Right lobe of liver (tissue), 6 donors: ENCODE results near the gene DHX34. TPM values are rescaled to one million over a fixed set of nuclear protein-coding genes. Genes with fewer than 3 reads are reported as not detected.
A peak's percentile ranks its signal among the peaks of the same experiment; 100 is the strongest.

Experiments used
- ATAC-seq, 4 donors: fragments of 200-7000 bp; cut with Tn5 transposase; one replicate each; pipeline ENCODE4 v1.9.1; 2020; ENCODE audit warnings: mild to moderate bottlenecking in 4 of 4, moderate library complexity in 4 of 4
- DNase-seq, 3 donors: peaks; one replicate each; pipeline ENCODE4 v3.0.0-alpha.2; 2020
- H3K27ac ChIP-seq, 3 donors: fragments of 200-600 bp; one replicate each; pipeline ENCODE4 v1.8.0; 2022
- H3K27me3 ChIP-seq, 2 donors: fragments of 200-600 bp; one replicate each; pipeline ENCODE4 v1.8.0; 2022
- H3K36me3 ChIP-seq, 4 donors: fragments of 200-600 bp; sonication (generic) in 1 of 4; one replicate each; pipeline versions ENCODE4 v1.5.1 to v1.8.0; 2017 to 2022; ENCODE audit warnings: control low read depth in 1 of 4
- H3K4me1 ChIP-seq, 4 donors: fragments of 200-600 bp; sonication (generic) in 1 of 4; one replicate each; pipeline versions ENCODE4 v1.5.1 to v1.8.0; 2017 to 2022; ENCODE audit warnings: control low read depth in 1 of 4
- H3K4me3 ChIP-seq, 3 donors: fragments of 200-600 bp; one replicate each; pipeline ENCODE4 v1.8.0; 2022
- H3K9me3 ChIP-seq, 4 donors: fragments of 200-600 bp; sonication (generic) in 1 of 4; one replicate each; pipeline versions ENCODE4 v1.5.1 to v1.8.0; 2017 to 2022; ENCODE audit warnings: control low read depth in 1 of 4
- CTCF ChIP-seq, 4 donors: fragments of 200-600 bp in 3 of 4; fragments of 450-650 bp in 1 of 4; IDR thresholded peaks; one replicate each; pipeline versions ENCODE4 v1.5.1 to v1.8.0; 2016 to 2022; ENCODE audit warnings: antibody characterized with exemption in 4 of 4, mild to moderate bottlenecking in 2 of 4
- POLR2A ChIP-seq: fragments of 450-650 bp; IDR thresholded peaks from one replicate; pipeline ENCODE4 v1.6.1; 2017; ENCODE audit warnings: antibody characterized with exemption, mild to moderate bottlenecking
- WGBS: methylation state at CpG from one replicate; pipeline ENCODE4 v1.1.6; 2018; ENCODE audit warnings: low coverage, low lambda C conversion rate; ENCODE audit not compliant: insufficient coverage; ENCODE audit errors: missing lambda C conversion rate; 5-methylcytosine and 5-hydroxymethylcytosine counted together
- intact Hi-C, 2 donors: fragments of 100-400 bp; cut with DNase I; formaldehyde crosslinking; loops; one replicate each; pipeline versions ENCODE4 v1.11.2 to v1.14.1; 2022
- total RNA-seq, 6 experiments: library from RNA; depleted of rRNA in 2 of 6; stranded (reverse); fragments of >200 nt in 2 of 6; fragmentation: NEBNext Ultra II Directional in 3 of 6; extraction: Animal tissue kit (Norgen Biotek cat#: 25700) in 3 of 6; gene quantifications; one replicate each; pipeline versions ENCODE4 v1.1.0 to v1.2.4, GENCODE V29; 2016 to 2023
- donor health status: DM: no; HTN: yes; CAD: no.
- donor health status: DM: no; HTN: no; CAD: no.
- donor health status: DM: no; HTN: no; CAD: no.
- donor health status: DM: no; HTN: yes; CAD: no.
- donor health status: DM: no; HTN: yes; CAD: no.

Gene DHX34
- total RNA-seq, 6 experiments from 2014 or later = 5.2 to 11.9 (median 8.7) TPM

DNA sequence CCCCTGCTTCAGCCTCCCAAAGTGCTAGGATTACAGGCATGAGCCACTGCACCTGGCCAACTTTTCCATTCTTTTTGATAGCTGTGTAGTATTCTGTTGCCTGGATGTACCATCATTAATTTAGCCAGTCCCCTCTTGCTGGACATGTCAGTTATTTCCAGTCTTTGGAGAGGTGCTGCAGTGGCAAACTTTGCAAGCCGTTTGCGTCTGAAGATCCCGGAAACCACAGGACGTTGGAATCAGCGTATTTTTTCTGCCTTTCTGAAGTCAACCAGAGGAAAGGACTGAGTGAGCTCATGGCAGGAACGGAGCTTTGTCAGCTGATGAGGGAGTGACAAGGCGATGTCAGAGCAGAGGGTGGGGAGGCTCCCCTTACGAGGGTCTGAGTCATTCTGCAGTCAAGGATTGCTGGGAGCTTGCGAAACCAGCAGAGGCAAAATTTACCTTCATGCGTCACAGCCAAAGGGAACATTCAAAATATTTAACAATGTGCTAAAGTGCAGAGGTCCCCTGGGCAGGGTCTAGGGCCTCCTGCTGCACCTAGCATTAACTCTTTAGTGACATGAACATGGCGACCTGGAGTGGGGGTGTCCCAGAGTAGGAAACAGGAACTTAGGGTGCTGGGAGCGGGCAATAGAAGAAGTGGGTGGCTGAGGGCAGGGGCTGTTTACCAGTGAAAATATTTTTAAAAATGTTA lies 33.8 kb upstream of the DHX34 start:
- intact Hi-C loops = no loop called here
- peak overlapping the region; percentile 86 to 95 (median 88) for H3K27ac ChIP-seq
- no peaks in the 10 kb centered on the region for H3K27me3 ChIP-seq
- ATAC-seq = peak; percentile 88 to 92 (median 89)
- H3K36me3 ChIP-seq = no peaks in the 10 kb centered on the region
- no peaks in the 10 kb centered on the region for H3K9me3 ChIP-seq
- H3K4me3 ChIP-seq = no peak overlapping the region
- 10% methylated on average over 12 of the region's 12 CpGs for WGBS
- DNase-seq = peak; percentile 83 to 91 (median 91)
- peaks cover 0 to 9% (median 2%) of the 10 kb centered on the region in 4 donors for H3K4me1 ChIP-seq
- TF ChIP-seq POLR2A = peak; percentile 74
- TF ChIP-seq CTCF (IDR thresholded peaks at IDR 0.05) = no peak

GRCh38 chr19:47316513-47316912 lies 32.6 kb upstream of the DHX34 start:
- TF ChIP-seq CTCF (IDR thresholded peaks at IDR 0.05) = no peak
- TF ChIP-seq POLR2A = no peak
- Histone ChIP-seq H3K4me1 (peaks cover 0 to 9% (median 2%) of the 10 kb centered on the region in 4 donors), H3K27ac (no peak overlapping the region), H3K36me3 (no peaks in the 10 kb centered on the region), H3K27me3 (no peaks in the 10 kb centered on the region), H3K9me3 (no peaks in the 10 kb centered on the region), H3K4me3 (no peak overlapping the region)
- WGBS = 75% methylated on average over 4 of the region's 4 CpGs
- ATAC-seq = no peak
- no peak for DNase-seq
- intact Hi-C loops = no loop called here

DNA sequence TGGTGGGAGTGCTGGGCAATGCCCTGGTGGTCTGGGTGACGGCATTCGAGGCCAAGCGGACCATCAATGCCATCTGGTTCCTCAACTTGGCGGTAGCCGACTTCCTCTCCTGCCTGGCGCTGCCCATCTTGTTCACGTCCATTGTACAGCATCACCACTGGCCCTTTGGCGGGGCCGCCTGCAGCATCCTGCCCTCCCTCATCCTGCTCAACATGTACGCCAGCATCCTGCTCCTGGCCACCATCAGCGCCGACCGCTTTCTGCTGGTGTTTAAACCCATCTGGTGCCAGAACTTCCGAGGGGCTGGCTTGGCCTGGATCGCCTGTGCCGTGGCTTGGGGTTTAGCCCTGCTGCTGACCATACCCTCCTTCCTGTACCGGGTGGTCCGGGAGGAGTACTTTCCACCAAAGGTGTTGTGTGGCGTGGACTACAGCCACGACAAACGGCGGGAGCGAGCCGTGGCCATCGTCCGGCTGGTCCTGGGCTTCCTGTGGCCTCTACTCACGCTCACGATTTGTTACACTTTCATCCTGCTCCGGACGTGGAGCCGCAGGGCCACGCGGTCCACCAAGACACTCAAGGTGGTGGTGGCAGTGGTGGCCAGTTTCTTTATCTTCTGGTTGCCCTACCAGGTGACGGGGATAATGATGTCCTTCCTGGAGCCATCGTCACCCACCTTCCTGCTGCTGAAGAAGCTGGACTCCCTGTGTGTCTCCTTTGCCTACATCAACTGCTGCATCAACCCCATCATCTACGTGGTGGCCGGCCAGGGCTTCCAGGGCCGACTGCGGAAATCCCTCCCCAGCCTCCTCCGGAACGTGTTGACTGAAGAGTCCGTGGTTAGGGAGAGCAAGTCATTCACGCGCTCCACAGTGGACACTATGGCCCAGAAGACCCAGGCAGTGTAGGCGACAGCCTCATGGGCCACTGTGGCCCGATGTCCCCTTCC lies 28.9 kb upstream of the DHX34 start:
- WGBS = 97% methylated on average over 5 of the region's 46 CpGs
- DNase-seq (no peak), ATAC-seq (no peak)
- H3K4me3 ChIP-seq = no peak overlapping the region
- TF ChIP-seq POLR2A (no peak), CTCF (IDR thresholded peaks at IDR 0.05) (no peak)
- peaks cover 0 to 6% (median 0%) of the 10 kb centered on the region in 4 donors for H3K4me1 ChIP-seq
- H3K36me3 ChIP-seq = no peaks in the 10 kb centered on the region
- H3K27ac ChIP-seq = no peak overlapping the region
- H3K27me3 ChIP-seq = no peaks in the 10 kb centered on the region
- no peaks in the 10 kb centered on the region for H3K9me3 ChIP-seq
- intact Hi-C loops = no loop called here

DNA sequence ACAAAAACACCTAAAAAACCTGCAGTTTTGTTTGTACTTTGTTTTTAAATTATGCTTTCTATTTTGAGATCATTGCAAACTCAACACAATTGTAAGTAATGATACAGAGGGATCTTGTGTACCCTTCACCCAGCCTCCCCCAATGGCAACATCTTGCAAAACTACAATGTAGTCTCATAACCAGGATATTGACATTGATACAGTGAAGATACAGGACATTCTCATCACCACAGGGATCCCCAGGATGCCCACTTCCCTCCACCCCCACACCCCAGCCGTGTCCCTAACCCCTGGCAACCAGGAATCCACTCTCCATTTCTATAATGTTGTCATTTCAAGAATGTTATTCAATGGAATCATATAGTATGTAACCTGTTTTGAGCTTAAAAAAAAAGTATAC lies 27.5 kb upstream of the DHX34 start:
- intact Hi-C loops = no loop called here
- no peak for DNase-seq
- Histone ChIP-seq H3K9me3 (no peaks in the 10 kb centered on the region), H3K27ac (no peak overlapping the region), H3K4me1 (no peaks in the 10 kb centered on the region), H3K4me3 (no peak overlapping the region), H3K36me3 (no peaks in the 10 kb centered on the region), H3K27me3 (no peaks in the 10 kb centered on the region)
- WGBS = 58% methylated on average over 1 of the region's 1 CpG
- TF ChIP-seq POLR2A = no peak
- no peak for TF ChIP-seq CTCF (IDR thresholded peaks at IDR 0.05)
- ATAC-seq = no peak
